ENCODE data around the gene PMCH. TPM values are rescaled to one million over a fixed set of nuclear protein-coding genes. Genes with fewer than 3 reads are reported as not detected.

PMCH gene
- total RNA-seq, 4 donors from 2014 or later = not detected

- Histone ChIP-seq H3K4me1 (no peaks in the 10 kb centered on the region), H3K27me3 (no peaks in the 10 kb centered on the region), H3K4me3 (no peak overlapping the region), H3K36me3 (no peaks in the 10 kb centered on the region), H3K27ac (no peak overlapping the region), H3K9me3 (no peaks in the 10 kb centered on the region)
- ATAC-seq = no peak
- 38 to 69% methylated on average over 5 of the region's 5 CpGs for WGBS, 2 donors (ENCODE audit: low coverage in 1 of 2)
- TF ChIP-seq EP300 (IDR thresholded peaks at IDR 0.05) (no peak), CTCF (IDR thresholded peaks at IDR 0.05) (no peak), POLR2A (IDR thresholded peaks at IDR 0.05) (no peak)
These were observed 30.3 kb upstream of the PMCH start for GRCh38 chr12:102227954-102228353.

GRCh38 chr12:102220736-102221135, 23.1 kb upstream of the PMCH start:
- ATAC-seq = no peak
- TF ChIP-seq POLR2A (IDR thresholded peaks at IDR 0.05) (no peak), EP300 (IDR thresholded peaks at IDR 0.05) (no peak), POLR2AphosphoS5 (IDR thresholded peaks at IDR 0.05) (no peak), CTCF (IDR thresholded peaks at IDR 0.05) (no peak)
- Histone ChIP-seq H3K4me3 (no peak overlapping the region), H3K27me3 (no peaks in the 10 kb centered on the region), H3K4me1 (no peaks in the 10 kb centered on the region), H3K9me3 (no peaks in the 10 kb centered on the region), H3K36me3 (no peaks in the 10 kb centered on the region), H3K27ac (no peak overlapping the region)

- H3K36me3 ChIP-seq = no peaks in the 10 kb centered on the region
- 77 to 84% methylated on average over 3 to 5 of the region's 5 CpGs for WGBS, 2 donors (ENCODE audit: low coverage in 1 of 2)
- H3K27me3 ChIP-seq = no peaks in the 10 kb centered on the region
- no peaks in the 10 kb centered on the region for H3K4me1 ChIP-seq
- H3K27ac ChIP-seq = no peak overlapping the region
- no peak overlapping the region for H3K4me3 ChIP-seq
- TF ChIP-seq POLR2AphosphoS5 (IDR thresholded peaks at IDR 0.05) (no peak), POLR2A (IDR thresholded peaks at IDR 0.05) (no peak), CTCF (IDR thresholded peaks at IDR 0.05) (no peak), EP300 (IDR thresholded peaks at IDR 0.05) (no peak)
- no peak for ATAC-seq
- H3K9me3 ChIP-seq = no peaks in the 10 kb centered on the region
These were observed 18.5 kb upstream of the PMCH start for GRCh38 chr12:102215992-102216691.

- H3K9me3 ChIP-seq = peaks cover 0 to 17% (median 0%) of the 10 kb centered on the region in 3 donors
- no peaks in the 10 kb centered on the region for H3K27me3 ChIP-seq
- no peak overlapping the region for H3K27ac ChIP-seq
- no peaks in the 10 kb centered on the region for H3K36me3 ChIP-seq
- no peak for TF ChIP-seq CTCF (IDR thresholded peaks at IDR 0.05)
- TF ChIP-seq POLR2AphosphoS5 (IDR thresholded peaks at IDR 0.05) = no peak
- TF ChIP-seq POLR2A (IDR thresholded peaks at IDR 0.05) = no peak
- TF ChIP-seq EP300 (IDR thresholded peaks at IDR 0.05) = no peak
- no peak overlapping the region for H3K4me3 ChIP-seq
- ATAC-seq = no peak
- H3K4me1 ChIP-seq = no peaks in the 10 kb centered on the region
- 100% methylated on average over 1 to 2 of the region's 2 CpGs for WGBS, 2 donors (ENCODE audit: low coverage in 1 of 2)
These were observed 6.4 kb upstream of the PMCH start for GRCh38 chr12:102204025-102204424.

- H3K4me3 ChIP-seq = no peak overlapping the region
- TF ChIP-seq POLR2AphosphoS5 (IDR thresholded peaks at IDR 0.05) (no peak), EP300 (IDR thresholded peaks at IDR 0.05) (no peak), POLR2A (IDR thresholded peaks at IDR 0.05) (no peak), CTCF (IDR thresholded peaks at IDR 0.05) (no peak)
- ATAC-seq = no peak
- H3K27ac ChIP-seq = no peak overlapping the region
- H3K36me3 ChIP-seq = no peaks in the 10 kb centered on the region
- WGBS, 2 donors (ENCODE audit: low coverage in 1 of 2) = 73 to 86% methylated on average over 2 to 4 of the region's 4 CpGs
- peaks cover 0 to 6% (median 0%) of the 10 kb centered on the region in 3 donors for H3K9me3 ChIP-seq
- no peaks in the 10 kb centered on the region for H3K27me3 ChIP-seq
- no peaks in the 10 kb centered on the region for H3K4me1 ChIP-seq
These were observed 4.9 kb upstream of the PMCH start for GRCh38 chr12:102202556-102202955.

Measured in gastroesophageal sphincter (tissue), 4 donors.